HAP-1 (cell line): ENCODE results near the gene F2RL3.
"Not testable (repeated sequence)": the region's sequence is repeated elsewhere in the genome, so short reads cannot be mapped to it uniquely, and the experiment has no call there.

ENCODE experiments used
- DNase-seq, 2 experiments: peaks; one replicate each; pipeline ENCODE4 v3.0.0-alpha.2; 2016 to 2020; ENCODE audit warnings: low spot score in 2 of 2
- H3K27me3 ChIP-seq: fragments of 250-450 bp; sonication (Bioruptor Pico); 2 replicates; pipeline ENCODE4 v1.5.1; 2020; ENCODE audit warnings: low read depth, mild to moderate bottlenecking, moderate library complexity
- H3K36me3 ChIP-seq: fragments of 250-450 bp; sonication (Bioruptor Pico); replicated peaks from 2 replicates; pipeline ENCODE4 v1.5.1; 2020; ENCODE audit warnings: mild to moderate bottlenecking
- H3K4me1 ChIP-seq: fragments of 250-450 bp; sonication (Bioruptor Pico); 2 replicates; pipeline ENCODE4 v1.5.1; 2020; ENCODE audit warnings: mild to moderate bottlenecking
- H3K4me3 ChIP-seq: fragments of 250-450 bp; sonication (Bioruptor Pico); 2 replicates; pipeline ENCODE4 v1.5.1; 2020; ENCODE audit warnings: mild to moderate bottlenecking, moderate library complexity
- H3K9me3 ChIP-seq: fragments of 250-450 bp; sonication (Bioruptor Pico); 2 replicates; pipeline ENCODE4 v1.5.1; 2020; ENCODE audit warnings: mild to moderate bottlenecking, moderate library complexity
- in situ Hi-C: fragments of 300-500 bp; cut with MboI; formaldehyde crosslinking; loops from 3 replicates; pipeline ENCODE4 v1.14.3; 2020; ENCODE audit warnings: low sequenced_read_pairs, inconsistent platforms, mixed read lengths

The F2RL3 gene

GRCh38 chr19:16930753-16931152 is 42.0 kb downstream of the F2RL3 start:
- H3K27me3 ChIP-seq = no peaks in the 10 kb centered on the region
- no peaks in the 10 kb centered on the region for H3K9me3 ChIP-seq
- no peaks in the 10 kb centered on the region for H3K36me3 ChIP-seq
- no peak for DNase-seq
- H3K4me1 ChIP-seq = no peaks in the 10 kb centered on the region
- in situ Hi-C loops = no loop called here
- H3K4me3 ChIP-seq = no peak overlapping the region

- H3K27me3 ChIP-seq = no peaks in the 10 kb centered on the region
- no peaks in the 10 kb centered on the region for H3K4me1 ChIP-seq
- no peak for DNase-seq
- H3K4me3 ChIP-seq = no peak overlapping the region
- in situ Hi-C loops = no loop called here
- no peaks in the 10 kb centered on the region for H3K9me3 ChIP-seq
- no peaks in the 10 kb centered on the region for H3K36me3 ChIP-seq
Observed at GRCh38 chr19:16931306-16931705, 42.5 kb downstream of the F2RL3 start.

- in situ Hi-C loops = no loop called here
- no peak for DNase-seq
- no peaks in the 10 kb centered on the region for H3K4me1 ChIP-seq
- H3K36me3 ChIP-seq = no peaks in the 10 kb centered on the region
- no peaks in the 10 kb centered on the region for H3K9me3 ChIP-seq
- H3K27me3 ChIP-seq = no peaks in the 10 kb centered on the region
- no peak overlapping the region for H3K4me3 ChIP-seq
Observed at GRCh38 chr19:16934489-16934888, 45.7 kb downstream of the F2RL3 start.

GRCh38 chr19:16936901-16937300 is 48.1 kb downstream of the F2RL3 start:
- Histone ChIP-seq H3K27me3 (no peaks in the 10 kb centered on the region), H3K4me3 (no peak overlapping the region), H3K9me3 (no peaks in the 10 kb centered on the region), H3K4me1 (no peaks in the 10 kb centered on the region), H3K36me3 (no peaks in the 10 kb centered on the region)
- DNase-seq = no peak
- in situ Hi-C loops = no loop called here

- H3K9me3 ChIP-seq, in situ Hi-C loops, DNase-seq: not testable (repeated sequence)
Observed at GRCh38 chr19:16937796-16938195, 49.0 kb downstream of the F2RL3 start.

GRCh38 chr19:16938211-16938610 is 49.4 kb downstream of the F2RL3 start:
- H3K36me3 ChIP-seq = no peaks in the 10 kb centered on the region
- in situ Hi-C loops = no loop called here
- no peaks in the 10 kb centered on the region for H3K9me3 ChIP-seq
- no peaks in the 10 kb centered on the region for H3K27me3 ChIP-seq
- H3K4me1 ChIP-seq = no peaks in the 10 kb centered on the region
- H3K4me3 ChIP-seq = no peak overlapping the region
- no peak for DNase-seq

More at GRCh38 chr19:16937796-16938195, 49.0 kb downstream of the F2RL3 start:
- not testable (repeated sequence) for H3K36me3 ChIP-seq, H3K27me3 ChIP-seq, H3K4me1 ChIP-seq, H3K4me3 ChIP-seq

- DNase-seq, H3K36me3 ChIP-seq, in situ Hi-C loops, H3K4me3 ChIP-seq, H3K27me3 ChIP-seq, H3K4me1 ChIP-seq, H3K9me3 ChIP-seq: not testable (repeated sequence)
Observed at GRCh38 chr19:16940063-16940462, 51.3 kb downstream of the F2RL3 start.

- no peaks in the 10 kb centered on the region for H3K9me3 ChIP-seq
- in situ Hi-C loops = no loop called here
- no peaks in the 10 kb centered on the region for H3K4me1 ChIP-seq
- H3K27me3 ChIP-seq = no peaks in the 10 kb centered on the region
- no peak overlapping the region for H3K4me3 ChIP-seq
- no peaks in the 10 kb centered on the region for H3K36me3 ChIP-seq
- DNase-seq = no peak
Observed at GRCh38 chr19:16940626-16941025, 51.8 kb downstream of the F2RL3 start.
